Cerebellar nuclear complex (tissue), 1 donor: ENCODE measurements around the gene DCAF6.
A peak's percentile ranks its signal among the peaks of the same experiment; 100 is the strongest.
"Not testable (repeated sequence)": the region's sequence is repeated elsewhere in the genome, so short reads cannot be mapped to it uniquely, and the experiment has no call there.

Experiments
- DNase-seq, 2 experiments: peaks; one replicate each; lab custom pipeline; 2025; lab: John Stamatoyannopoulos, UW

The DCAF6 gene

DNA sequence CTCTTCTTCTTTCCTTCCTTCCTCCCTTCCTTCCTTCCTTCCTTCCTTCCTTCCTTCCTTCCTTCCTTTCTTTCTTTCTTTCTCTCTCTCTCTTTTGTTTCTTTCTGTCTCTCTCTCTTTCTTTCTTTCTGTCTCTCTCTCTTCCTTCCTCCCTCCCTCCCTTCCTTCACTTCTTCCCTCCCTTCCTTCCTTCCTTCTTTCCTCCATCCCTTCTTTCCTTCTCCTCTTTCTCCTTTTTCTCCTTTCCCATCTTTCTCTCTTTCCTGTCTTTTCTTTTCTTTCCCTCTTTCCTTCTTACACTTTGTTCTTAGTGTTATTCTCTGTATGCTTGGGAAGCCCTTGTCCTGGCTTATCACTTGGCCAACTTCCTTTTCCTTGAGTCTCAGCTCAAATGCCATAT, 72.8 kb downstream of the DCAF6 start:
- no peak for DNase-seq

DNA sequence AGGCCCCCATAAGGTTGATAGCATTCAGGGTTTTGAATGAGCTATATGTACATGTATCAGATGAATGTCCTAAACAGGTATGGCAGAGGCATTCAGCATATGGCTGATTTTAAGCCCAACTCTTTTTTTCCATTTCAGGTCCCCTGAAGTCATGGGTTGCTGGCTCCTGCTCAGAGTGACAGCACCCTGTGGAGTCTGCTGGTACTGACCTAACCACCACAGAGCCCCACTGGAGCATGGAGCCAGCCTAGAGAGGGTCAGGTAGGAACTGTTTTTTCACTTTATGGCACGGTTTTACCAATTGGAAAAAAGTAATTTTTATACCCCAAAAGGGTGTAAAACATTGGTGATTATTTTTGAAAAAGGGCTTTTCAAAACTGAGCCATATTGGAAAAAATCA, 82.9 kb downstream of the DCAF6 start:
- DNase-seq: no peak

DNA sequence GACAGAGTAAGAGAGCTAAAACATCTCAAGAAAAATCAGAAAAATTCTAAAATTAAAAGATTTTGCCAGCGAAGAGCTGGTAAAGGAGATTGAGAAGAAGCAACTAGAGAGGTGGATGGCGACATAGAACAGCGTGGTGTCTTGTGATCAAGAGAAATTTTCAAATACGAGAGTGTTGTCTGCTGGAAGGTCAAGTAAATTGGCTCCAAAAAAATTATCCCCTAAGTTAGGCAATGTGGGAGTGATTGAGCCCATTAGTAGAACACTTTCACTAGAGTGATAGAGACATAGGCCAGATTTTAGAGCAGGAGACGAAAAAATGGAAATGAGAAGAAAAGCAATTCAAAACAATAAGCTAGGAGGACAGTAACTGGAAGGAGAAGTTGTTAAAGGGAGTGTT, 94.7 kb downstream of the DCAF6 start:
- DNase-seq: no peak

DNA sequence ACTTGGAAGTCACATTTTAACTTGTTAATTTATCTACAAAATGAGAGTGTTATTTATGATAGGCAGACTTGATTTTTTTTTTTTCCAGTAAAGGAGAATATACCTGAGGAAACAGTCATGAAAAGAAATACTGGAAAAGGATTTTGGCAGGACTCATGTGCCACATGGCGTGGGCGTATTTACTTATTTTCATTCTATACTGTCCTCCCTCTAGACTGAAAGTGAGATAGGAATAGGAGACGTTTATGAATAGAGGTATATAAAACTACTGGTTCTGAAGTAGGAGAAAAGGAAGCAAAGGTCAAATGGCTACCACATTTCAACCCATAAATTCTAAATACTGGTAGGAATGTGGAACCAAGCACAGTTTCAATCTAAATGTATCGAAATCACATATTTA, 95.1 kb downstream of the DCAF6 start:
- no peak for DNase-seq

DNA sequence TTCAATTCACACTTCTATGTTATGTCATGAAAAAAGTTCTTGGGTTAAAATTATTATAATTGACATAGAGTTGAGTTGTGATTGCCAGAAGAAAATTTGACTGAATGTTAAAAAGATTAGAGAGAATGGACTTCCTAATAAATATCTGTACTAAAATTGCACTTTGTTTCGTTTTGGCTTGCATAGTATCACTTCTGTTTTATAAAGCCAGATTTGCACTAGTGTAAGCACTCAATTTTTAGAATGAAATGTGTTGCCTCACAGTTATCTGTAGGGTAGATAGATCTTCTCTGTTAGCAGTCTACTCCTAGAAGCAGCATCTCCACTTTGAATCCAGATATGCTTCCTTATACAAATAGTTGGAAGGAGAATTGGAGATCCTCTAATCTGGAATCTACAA, 95.5 kb downstream of the DCAF6 start:
- DNase-seq: no peak

DNA sequence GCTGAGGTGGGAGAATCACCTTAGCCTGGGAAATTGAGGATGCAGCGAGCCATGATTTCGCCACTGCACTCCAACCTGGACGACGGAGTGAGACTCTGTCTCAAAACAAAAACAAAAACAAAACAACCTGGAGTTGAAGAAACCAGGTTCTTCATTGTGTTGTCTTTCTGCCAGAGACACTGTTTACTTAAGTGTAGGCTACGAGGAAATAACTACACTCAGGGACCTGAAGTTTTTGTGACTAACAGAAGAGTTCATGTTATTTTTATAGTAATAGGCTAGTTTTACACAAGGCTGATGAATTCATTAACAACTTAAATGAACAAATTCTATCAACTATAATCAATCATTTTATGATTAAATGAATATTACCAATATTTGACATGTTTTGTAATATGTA, 98.9 kb downstream of the DCAF6 start:
- DNase-seq: no peak

DNA sequence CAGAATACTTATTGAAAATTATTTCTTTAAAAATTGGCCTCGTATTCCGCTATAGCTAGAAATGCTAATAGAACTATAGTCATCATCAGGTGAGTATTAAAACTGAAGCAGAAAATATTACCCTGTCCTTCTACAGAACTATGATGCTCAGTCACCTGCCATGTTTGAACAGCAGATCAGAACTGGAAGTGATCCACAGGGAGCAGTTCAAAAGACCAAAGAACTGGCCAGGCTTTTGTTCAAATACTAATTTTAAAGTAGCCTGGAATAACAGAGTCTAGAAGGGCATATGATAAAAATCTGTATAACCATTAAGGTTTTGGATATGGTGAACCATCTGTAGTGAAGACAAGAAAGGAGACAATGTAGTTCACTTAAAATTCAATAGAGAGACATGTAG, 105.9 kb downstream of the DCAF6 start:
- no peak for DNase-seq

DNA sequence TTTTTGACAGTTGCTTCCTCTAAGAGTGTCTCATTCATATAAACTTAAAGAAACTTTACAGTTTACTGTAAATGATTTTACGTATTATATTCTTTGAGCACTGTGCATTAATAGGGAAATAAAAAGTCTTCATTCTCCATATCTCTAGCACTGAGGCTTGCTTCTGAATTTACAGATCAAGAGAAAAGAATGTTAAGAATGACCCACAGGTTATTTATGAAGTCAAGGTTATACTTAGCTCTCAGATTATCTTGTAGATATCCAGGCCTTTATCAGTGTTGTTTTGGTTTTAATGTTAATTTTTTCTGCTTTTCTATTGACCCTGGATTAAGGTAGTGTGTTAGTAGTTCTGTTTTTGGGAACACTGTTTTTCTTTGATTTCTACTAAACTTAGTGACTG, 108.8 kb downstream of the DCAF6 start:
- no peak for DNase-seq

DNA sequence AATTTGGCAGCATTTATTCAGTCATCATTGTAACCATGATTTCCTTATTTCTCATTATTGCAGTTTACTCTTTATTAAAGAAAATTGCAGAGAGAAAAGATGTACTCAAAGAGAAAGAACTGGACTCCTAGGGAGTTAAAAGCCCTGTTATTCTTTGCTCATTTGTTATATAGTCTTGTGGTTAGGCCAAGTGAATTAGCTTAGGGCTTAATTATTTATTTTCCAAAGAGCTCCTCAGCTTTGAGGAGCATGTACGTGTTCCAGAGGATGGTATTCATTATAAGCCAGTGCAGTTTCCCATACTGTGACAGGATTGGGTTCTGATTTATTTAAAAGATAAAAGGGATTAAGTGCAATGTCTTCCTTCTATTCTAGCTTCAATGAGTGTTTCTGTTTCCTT, 113.8 kb downstream of the DCAF6 start:
- DNase-seq: no peak

DNA sequence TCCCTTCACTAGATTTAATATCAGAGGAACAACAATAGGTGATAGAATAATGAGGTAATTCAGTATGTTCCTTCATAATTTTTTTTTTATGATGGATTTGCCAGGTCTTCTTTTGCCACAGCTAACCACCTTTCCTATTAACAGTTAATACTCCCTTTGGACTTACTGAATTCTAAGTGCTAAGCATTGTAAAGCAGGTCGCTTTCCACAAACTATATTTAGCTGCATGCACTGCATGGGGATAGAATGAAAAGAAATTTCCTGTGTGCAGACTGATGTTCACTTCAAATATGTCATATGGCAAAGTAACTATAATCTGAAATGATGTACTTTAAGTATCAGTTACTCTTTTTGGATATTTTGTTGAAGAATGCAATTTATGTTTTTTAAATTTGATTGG, 114.4 kb downstream of the DCAF6 start:
- no peak for DNase-seq

DNA sequence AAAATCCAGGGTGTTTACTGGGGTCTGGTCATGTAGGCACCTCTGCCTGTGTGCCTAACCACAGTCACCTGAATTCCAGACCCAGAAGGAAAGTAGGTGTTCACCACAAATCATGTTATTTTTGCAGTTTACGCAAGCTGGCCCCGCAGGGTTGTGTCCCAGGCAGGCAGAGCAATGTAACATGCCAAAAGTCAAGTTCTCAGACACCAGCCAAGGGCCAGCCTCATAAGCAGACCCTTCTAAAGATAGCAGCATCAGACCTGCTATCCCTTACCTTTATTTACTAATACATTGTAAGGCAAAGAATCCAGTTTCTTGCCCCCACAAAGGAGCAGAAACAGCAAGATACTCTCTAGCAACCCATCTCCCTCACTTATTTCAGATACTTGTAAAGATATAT, 117.2 kb downstream of the DCAF6 start:
- no peak for DNase-seq

DNA sequence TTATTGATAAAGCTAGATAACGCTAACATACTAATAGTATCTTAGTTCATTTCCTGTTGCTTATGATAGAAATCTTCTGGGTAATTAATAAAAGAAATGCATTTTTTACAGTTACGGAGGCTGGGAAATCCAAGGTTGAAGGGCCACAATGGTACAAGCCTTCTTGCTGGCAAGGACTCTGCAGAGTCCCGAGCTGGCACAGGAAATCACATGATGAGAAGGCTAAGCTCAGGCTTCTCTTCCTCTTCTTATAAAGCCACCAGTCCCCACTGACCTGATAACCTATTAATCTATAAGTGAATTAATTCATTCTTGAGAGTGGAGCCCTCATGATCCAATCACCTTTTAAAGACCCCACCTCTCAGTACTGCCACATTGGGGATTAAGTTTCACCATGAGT, 117.6 kb downstream of the DCAF6 start:
- no peak for DNase-seq

DNA sequence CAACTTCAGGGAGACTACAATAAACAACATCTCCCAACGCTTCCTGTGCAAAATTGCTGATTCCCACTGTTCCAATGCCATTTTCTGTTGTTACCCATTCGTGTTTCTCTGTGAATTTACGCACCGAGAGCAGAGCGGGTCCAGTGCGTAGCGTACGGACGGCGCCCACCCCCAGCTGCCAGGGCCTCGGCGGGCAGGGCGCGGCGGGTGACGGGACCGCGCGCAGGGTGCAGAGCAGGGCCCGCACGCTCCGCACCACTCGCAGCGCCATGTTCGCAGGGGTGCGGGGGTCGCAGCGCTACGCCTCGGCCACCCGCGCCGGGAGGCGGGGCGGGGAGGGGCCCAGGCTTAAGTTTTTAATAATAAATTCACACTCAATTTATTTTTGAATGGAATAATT, 119.7 kb downstream of the DCAF6 start:
- not testable (repeated sequence) for DNase-seq

DNA sequence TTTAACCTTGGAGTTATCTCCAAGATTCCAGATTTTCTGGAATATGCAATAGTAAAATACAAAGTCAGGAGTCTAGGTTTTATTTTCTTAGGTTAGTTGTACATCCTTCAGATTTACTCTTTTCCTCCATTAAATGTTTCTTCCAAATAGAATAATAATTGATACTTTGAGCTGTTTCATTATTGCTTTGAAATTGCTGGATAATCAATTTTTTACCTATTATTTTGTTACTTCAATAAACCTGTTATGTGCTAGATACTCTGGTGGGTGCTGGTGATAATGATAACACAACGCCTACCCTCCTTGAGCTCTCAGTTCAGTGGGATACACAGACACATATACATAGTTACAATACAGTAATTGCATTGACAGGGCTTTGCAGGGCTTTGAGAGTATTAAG, 120.9 kb downstream of the DCAF6 start:
- no peak for DNase-seq

DNA sequence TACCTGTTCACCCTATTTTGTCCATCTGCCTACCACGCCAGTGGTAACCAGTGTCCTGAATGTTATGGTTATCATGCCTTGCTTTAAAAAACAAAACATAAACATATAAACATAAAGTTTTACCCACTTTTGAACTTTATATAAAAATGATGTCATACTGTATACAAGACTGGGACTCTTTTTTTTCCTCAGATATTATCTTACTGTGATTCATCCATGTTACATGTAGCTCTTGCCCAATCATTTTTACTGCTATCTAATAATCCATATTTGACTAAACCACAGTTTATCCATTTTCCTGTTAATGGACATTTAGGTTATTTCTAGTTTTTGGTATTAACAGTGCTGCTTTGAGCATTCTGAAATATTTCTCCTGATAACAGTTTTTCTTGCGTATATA, 121.4 kb downstream of the DCAF6 start:
- DNase-seq: no peak

DNA sequence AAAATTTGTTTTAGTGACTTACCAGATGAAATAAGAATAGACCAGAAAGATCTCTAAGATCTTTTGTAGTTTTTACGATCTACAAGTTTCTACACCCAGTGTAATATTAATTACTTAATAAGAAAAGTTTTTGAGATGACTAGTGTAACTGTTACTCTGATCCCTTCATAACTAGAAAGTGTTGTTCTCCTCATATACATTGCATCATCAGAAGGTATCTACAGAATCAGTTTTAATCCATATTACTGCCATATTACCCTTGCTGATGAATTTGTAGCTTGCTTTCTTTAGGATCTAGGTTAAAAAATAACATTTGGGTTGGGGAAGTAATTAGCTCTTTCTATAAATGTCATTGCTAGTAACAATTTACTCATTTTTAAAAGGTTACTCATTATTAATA, 127.7 kb downstream of the DCAF6 start:
- no peak for DNase-seq

DNA sequence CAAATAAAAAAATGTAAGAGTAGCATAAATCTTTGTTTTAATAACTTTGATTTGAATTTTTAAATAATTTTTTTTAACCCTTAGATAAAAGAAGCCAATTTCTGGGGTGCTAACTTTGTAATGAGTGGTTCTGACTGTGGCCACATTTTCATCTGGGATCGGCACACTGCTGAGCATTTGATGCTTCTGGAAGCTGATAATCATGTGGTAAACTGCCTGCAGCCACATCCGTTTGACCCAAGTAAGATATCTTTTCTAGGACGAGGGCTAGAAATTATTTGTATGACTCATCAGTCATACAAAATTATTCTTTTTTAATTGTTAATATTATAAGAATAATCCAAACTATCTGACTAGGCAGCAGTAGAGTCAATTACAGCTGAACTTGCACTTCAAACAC, 129.0 kb downstream of the DCAF6 start:
- no peak for DNase-seq

DNA sequence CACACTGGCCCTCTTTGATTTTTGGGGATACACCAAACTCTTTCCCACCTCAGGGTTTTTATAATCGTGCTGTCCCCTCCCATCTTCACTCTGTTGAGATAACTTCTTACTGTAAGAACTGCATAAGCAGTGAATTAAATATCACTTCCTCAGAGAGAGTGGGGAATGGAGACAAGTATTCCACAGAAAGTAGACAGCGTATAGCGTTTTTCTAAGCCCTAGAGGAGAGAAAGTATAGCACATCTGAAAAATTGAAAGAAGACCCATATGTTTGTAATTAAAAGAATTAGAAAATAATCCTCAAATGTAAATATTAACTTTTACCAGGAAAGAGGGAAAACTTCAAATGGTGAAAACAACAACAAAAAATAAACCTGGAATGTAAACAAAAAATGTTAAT, 132.9 kb downstream of the DCAF6 start:
- no peak for DNase-seq

DNA sequence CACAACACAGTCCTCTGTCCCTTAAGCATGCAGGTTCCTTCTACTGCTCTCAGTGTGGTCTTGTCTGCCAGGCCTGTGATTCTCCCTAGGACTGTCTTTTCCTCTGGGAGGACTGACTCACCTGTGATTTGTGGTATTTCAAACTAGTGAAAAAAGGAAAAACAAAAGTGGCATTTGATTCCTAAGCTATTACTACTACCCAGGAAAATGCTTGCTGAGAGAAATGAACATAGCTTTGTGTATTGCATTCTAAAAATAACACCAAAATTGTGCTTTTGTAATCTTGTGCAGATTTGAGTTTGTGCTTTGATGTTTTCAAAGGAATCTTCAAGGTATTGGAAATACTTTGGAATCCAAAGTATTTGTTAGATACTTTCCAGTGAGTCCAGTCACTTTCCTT, 143.3 kb downstream of the DCAF6 start:
- DNase-seq: no peak

DNA sequence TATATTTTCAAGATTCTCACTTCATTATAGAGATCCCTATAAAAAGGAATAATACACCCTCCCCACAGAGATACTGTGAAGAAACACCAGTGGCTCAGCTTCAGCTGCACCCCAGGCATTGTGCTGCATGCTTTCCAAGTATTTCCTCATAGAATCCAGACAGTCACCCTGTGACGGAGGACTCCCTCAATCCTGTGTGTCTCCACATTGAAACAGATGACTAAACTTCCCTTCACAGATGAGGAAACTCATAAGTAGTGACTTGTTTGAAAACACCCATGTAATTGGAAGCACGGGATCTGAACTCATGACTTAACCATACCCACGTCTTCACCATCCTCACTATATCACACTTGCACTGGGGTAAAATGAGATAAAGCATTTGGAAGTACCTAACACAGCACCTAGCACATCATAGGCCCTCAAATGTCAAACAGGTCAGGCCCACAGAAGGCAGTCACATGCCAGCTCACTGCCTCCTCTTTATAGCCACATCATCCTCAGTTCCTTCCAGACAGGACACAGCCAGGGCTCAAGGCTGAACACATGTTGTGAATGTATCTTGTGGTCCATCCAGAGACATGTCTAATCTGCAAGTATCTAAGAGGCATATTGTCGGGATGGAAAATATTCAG, 145.0 kb downstream of the DCAF6 start:
- DNase-seq: no peak

DNA sequence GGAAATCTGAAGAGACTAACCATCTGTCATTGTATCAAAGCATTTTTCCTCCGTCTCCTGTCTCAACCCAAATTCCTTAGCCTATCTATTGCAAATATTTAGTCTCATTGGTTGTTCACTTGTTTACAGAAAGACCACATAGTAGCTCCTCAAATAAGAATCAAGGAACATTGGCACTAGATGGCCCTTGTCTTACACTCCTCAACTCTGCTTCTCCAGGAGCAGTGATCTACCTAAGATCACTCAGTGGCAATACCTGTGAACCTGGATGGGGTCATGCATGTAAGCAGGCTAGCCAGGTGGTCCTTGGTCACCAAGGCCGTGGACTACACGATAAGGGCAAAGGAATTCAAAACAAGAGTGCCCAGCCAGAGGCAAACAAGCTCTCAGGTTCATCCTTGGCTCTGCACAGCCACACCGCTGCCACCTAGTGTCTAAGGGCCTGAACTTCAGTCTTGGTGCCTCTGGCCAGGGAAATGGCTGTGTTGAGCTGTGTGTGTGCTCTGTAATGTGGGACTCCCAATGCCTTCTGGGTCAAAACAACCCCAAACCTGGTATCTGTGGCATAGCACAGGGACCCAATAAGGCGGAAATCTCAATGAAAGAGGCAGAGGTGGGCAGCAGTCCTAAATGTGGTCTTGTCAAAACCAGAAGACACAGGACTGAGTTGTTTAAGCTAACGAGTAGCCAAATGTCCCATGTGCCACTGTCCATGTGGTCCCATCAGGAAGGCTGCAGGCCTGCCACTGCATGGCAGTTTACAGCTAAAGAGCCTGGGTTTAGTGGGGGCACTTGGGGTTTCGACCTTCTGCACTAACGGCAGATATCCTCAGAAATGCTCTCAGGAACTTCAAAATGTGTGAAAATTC, 145.8 kb downstream of the DCAF6 start:
- peak in 1 of 2 experiments; percentile 9 for DNase-seq

DNA sequence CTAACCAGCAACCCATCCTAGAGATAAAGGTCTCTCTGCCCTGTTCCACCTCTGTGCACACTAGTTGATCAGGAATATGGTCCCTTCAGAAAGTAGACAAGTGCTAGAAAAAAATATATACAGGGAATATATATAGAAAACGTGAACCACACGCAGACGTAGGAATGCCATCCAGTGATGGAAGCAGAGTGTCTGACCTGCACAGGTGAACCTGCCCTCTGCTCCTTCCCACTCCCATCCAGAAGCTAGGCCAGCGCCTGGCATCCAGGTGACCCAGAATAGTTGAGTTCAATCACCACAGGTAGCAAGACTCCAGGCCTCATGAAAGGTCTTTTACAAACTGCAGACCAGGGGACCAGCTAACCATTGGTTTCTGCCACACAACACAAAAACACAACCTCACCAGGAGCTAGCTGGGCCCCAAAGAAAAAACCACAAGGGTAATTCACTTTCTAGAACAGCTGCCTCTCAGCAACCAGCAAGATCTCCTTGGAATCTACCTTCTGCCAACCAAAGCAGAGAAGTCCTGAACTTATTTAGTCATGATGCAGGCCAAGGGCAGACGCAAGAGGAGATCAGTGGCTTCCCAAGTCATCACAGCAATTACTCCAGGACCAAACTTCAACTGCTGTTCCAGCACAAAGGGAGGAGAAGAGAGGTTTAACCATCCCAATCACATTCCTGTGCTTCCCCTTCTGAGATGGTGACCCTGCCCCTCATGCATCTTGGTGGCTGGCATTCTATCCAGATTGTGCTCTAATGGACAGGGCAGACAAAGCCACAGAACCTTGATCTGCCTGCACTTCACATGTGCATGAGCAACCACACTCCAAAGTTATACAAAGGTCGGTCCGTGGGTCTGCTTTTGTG, 147.2 kb downstream of the DCAF6 start:
- no peak for DNase-seq
